GM18517 (cell line): ENCODE measurements around the gene CAPN15.

Source experiments
- ATAC-seq: cut with Tn5 transposase; IDR thresholded peaks from one replicate; pipeline ENCODE4 v1.9.1; 2021; ENCODE audit warnings: mild to moderate bottlenecking, moderate library complexity; ENCODE audit not compliant: unreplicated experiment

Gene CAPN15

DNA sequence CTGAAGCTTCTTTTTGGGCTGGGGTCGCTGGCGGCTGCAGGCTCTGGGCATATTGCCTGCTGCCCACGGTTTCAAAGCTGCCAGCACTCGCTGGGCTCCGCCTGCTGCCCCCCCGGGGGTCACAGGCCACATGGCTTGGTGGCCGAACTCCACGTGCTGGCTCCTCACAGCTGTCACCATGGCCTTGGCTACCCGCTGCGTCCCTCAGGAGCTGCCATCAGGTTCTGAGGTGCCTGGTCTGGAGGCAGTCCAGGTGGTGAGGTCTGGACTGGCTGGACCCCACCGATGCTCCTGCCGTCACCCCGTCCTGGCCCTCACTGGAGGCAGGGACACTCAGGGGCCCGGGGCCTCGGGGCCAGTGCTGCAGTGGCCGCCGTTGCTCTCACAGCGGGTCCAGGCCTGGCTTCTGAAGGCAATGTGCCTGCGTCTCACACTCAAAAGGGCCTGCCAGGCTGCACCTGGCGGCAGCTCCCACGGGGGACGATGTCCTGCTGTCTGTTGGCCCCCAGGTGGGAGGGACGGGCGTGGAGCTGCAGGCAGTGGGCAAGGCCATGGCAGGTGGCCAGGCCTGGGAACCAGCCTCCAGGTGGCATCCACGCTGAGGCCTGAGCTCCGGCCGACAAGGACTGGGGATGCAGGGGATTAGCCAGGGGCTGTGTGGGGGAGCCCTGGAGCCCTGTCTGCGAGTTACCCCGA, 13.3 kb downstream of the CAPN15 start:
- ATAC-seq, result no peak

DNA sequence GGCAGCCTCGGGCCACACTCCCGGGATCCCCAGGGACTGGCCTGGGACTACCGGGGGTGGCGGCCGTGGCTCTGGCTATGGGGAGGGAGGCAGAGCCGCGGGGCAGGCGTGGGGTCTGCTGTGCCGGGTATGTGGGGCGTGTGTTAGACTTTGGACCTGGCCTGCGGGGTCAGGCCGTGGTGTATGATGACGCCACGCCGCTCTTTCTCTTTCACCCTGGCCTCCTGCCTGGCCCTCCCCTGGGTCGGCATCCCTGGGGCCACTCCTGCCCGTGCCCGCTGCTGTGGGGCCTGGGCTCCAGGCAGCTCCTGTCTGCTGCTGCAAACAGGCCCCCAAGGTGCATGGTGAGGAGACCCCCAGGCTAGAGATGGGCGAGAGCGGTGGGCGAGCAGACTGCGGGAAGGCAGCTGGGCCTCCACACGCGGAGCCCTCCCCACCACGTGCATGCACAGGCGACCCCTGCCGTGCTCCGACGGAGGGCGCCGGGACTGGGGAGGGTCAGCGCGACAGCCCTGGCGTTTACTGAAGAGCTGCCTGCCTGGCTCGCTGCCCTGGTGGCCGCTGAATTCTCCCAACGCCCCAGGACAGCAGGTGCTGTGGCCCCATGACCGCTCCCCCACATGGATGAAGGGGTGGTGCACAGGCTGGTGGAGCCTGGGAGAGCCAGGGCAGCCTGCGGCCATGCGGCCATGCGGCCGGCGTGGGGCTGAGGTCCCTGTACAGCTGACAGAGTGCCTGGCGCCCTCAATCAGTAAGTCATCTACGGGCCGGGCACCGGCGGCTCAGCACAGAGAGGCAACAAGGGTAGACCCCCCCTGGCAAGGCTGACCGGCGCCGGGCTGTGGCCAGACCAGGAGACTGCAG, 16.0 kb downstream of the CAPN15 start:
- no peak for ATAC-seq

GRCh38 chr16:544517-544916, 17.0 kb downstream of the CAPN15 start:
- no peak for ATAC-seq

DNA sequence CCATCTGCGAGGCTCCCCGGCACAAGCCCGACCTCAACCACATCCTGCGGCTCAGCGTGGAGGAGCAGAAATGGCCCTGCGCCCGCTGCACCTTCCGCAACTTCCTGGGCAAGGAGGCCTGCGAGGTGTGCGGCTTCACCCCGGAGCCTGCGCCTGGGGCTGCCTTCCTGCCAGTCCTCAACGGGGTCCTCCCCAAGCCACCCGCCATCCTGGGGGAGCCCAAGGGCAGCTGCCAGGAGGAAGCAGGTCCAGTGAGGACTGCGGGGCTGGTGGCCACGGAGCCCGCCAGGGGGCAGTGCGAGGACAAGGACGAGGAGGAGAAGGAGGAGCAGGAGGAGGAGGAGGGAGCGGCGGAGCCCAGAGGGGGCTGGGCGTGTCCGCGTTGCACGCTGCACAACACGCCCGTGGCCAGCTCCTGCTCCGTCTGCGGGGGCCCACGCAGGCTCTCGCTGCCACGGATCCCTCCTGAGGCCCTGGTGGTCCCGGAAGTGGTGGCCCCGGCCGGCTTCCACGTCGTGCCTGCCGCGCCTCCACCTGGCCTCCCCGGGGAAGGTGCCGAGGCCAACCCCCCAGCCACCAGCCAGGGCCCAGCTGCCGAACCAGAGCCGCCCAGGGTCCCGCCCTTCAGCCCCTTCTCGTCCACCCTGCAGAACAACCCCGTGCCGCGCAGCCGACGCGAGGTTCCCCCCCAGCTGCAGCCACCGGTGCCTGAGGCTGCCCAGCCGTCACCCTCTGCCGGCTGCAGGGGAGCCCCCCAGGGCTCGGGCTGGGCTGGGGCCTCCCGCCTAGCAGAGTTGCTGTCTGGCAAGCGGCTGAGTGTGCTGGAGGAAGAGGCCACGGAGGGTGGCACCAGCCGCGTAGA, 19.6 kb downstream of the CAPN15 start:
- no peak for ATAC-seq

DNA sequence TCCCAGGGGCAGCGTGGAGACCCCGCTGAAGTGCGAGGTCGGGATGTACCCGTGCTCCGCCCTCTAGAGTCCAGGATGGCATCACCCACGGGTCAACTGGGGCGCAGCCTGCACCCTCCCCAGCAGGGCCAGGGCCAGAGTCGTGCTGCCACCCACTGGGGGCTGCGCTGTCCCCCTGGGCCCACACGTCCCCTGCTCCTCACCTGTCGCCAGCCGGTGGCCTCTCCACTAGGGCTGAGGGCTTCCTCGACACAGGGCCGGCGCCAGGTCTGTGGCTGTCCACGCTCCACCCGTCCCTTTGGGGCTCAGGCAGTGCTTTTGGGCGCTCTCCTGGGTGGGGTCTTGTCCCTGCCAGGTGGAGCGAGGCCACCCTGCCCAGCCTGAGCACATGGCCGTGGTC, 21.1 kb downstream of the CAPN15 start:
- no peak for ATAC-seq

- no peak for ATAC-seq
Observed at GRCh38 chr16:549544-550263, 22.2 kb downstream of the CAPN15 start.

- no peak for ATAC-seq
Observed at GRCh38 chr16:551210-551609, 23.7 kb downstream of the CAPN15 start.

DNA sequence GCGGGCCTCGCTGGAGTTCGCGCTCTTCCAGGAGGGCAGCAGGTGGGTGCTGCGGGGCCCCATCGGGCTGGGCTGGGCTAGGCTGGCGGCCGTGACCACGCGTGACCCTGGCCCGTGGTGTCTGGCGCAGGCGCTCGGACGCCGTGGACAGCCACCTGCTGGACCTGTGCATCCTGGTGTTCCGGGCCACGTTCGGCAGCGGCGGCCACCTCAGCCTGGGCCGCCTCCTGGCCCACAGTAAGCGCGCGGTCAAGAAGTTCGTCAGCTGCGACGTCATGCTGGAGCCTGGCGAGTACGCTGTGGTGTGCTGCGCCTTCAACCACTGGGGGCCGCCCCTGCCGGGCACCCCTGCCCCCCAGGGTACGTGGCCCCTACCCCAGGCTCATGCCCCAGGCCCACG, 24.7 kb downstream of the CAPN15 start:
- ATAC-seq, result no peak

DNA sequence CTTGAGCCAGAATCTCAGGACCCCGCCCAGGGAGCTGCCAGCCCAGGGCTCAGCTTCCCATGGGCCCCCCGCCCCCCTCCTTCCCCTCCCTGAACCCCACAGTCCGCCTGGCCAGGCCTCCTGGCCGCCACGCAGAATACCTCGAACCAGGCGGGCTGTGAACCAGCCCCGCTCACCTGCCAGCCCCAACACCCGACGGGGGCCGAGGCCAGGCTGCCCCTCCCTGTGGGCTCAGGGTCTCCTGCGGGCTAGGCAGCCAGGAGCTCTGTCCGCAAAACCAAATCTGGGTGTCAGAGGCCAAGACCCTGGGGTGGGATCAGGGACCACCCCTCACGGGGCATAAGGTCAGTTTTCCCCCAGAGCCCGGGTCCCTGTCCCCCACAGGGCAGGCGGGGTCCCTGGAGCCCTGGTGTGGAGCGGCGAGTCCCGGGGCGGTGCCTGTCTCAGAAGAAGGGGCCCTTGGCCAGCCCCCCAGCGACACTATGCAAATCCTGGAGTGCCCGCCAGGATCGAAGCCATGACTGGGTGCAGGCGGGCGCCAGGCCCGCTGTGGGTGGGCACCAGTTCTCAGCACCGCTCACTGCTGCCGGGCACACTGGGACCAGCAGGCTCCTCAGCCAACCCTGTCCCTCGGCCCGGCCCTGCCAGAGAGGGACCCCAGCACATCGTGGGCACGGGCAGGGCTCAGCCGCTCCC, 26.2 kb downstream of the CAPN15 start:
- no peak for ATAC-seq

DNA sequence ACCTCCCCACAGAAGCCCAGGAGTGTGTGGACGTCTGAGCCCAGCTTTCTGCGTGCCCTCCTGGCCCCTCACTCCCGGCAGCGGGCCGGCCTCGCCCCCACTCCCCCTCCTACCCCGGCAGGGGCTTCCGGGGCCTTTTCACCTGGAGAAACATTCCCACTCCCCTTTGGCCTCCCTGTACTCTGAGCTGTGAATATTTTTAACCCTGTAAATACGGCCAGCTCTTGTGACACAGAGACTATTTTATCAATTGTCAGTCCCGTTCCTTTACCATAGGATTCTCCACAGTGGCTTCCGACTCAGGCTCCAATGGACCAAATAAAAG, 26.7 kb downstream of the CAPN15 start:
- ATAC-seq, result no peak

- ATAC-seq, result no peak
Observed at GRCh38 chr16:554640-555365, 27.3 kb downstream of the CAPN15 start.

- no peak for ATAC-seq
Observed at GRCh38 chr16:555528-556473, 28.3 kb downstream of the CAPN15 start.

DNA sequence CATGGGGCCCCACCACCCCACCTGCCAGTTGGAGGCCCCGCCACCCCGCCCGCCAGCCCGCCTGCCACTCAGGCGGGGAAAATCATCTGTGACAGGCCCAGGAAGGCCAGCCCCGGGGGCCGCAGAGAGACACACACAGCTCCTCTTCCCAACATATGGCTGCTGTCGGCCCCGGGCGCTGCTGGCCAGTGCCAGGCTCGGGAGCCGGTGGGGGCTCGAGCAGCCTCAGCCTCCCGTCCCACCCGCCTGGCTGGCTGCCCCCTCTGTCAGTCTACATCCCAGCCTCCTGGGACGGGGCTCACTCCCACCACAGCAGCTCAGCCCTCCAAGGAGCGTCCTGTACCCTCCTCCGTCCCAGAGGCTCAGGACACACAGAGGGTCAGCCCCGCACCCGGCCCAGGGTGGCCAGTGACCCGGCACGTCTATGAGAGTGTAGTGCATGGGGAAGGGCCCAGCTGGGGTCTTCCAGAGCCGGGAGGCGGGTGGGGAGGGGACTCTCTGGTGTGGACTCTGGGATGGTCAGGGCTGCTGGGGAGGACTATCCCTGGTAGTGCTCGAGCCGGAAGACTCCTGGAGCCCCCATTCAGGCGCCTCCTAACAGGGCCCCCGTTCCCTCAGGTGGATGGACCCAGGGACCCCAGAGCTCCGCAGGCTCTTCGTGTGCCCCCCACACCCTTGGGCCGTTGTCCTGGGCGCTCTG, 29.1 kb downstream of the CAPN15 start:
- no peak for ATAC-seq

- no peak for ATAC-seq
Observed at GRCh38 chr16:557463-558297, 30.2 kb downstream of the CAPN15 start.

DNA sequence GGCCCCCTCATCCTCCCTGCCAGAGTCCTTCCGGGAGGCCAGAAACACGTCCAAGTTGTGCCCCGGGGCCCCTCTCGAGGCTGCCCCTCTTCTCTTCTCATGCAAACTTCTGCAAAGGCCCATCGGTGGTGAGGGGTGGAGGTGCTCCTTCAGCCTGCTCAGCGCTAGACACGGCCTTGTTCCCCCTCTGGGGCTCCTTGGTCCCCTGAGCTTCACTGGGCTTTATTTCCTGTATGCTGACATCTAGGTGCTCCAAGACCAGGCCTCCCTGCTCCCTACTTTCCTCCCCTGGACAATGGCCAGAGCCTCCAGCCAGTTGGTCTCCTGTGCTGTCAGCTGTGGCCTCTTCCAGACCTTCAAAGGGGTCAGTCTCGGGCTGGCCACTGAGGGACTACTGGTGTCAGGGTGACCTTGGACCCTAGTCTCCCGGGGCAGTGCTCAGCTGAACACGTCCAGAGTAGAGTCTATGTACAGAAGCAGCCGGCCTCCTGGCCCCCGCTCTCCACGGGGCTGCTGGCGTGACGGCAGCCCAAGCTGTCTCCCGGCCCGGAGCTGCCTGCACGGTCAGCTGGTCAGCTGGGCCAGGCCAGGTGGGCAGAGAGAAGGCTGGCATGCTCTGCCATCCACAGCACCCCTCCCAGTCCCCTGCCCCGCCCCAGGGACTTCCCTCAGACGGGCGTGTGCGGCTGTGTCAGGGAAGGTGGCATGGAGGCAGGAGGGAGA, 30.9 kb downstream of the CAPN15 start:
- ATAC-seq, result no peak

- ATAC-seq, result no peak
Observed at GRCh38 chr16:559021-559380, 31.5 kb downstream of the CAPN15 start.
